Body of pancreas (tissue), 4 donors: ENCODE measurements around the gene DIP2A. TPM values are rescaled to one million over a fixed set of nuclear protein-coding genes. Genes with fewer than 3 reads are reported as not detected.

ENCODE experiments used
- ATAC-seq: fragments of 150-250 bp; one replicate; pipeline ENCODE4 v1.9.1; 2016
- DNase-seq, 4 donors: peaks; one replicate each; pipeline ENCODE4 v3.0.0-alpha.2; 2019
- H3K27ac ChIP-seq, 4 donors: fragments of 200-600 bp; sonication (generic); 1 replicate in 3 of 4; 2 replicates in 1 of 4; pipeline versions ENCODE4 v1.5.1 to v1.6.1; 2016 to 2019; ENCODE audit warnings: mild to moderate bottlenecking in 1 of 4, mixed read lengths in 1 of 4, moderate library complexity in 1 of 4
- H3K27me3 ChIP-seq, 2 donors: fragments of 200-600 bp; sonication (generic); one replicate each; pipeline ENCODE4 v1.6.0; 2016; ENCODE audit warnings: mild to moderate bottlenecking in 1 of 2
- H3K36me3 ChIP-seq, 2 donors: fragments of 200-600 bp; sonication (generic); replicated peaks in 1 of 2; 2 replicates each; pipeline ENCODE4 v1.5.1; 2016; ENCODE audit warnings: low read depth in 2 of 2; ENCODE audit not compliant: insufficient read depth in 1 of 2
- H3K4me1 ChIP-seq: fragments of 200-600 bp; sonication (generic); one replicate; pipeline ENCODE4 v1.6.0; 2016
- H3K4me3 ChIP-seq, 2 donors: fragments of 200-600 bp; sonication (generic); 1 replicate in 1 of 2; 2 replicates in 1 of 2; pipeline ENCODE4 v1.5.1; 2016 to 2019
- H3K9me3 ChIP-seq, 3 donors: fragments of 200-600 bp; sonication (generic); 1 replicate in 2 of 3; 2 replicates in 1 of 3; pipeline ENCODE4 v1.5.1; 2016
- POLR2A ChIP-seq, 3 donors: fragments of 450-650 bp; IDR thresholded peaks; one replicate each; pipeline ENCODE4 v1.6.1; 2016; ENCODE audit warnings: antibody characterized with exemption in 3 of 3, mild to moderate bottlenecking in 2 of 3
- WGBS, 2 donors: methylation state at CpG; one replicate each; pipeline ENCODE4 v1.1.5; 2017; 5-methylcytosine and 5-hydroxymethylcytosine counted together
- intact Hi-C: fragments of 100-400 bp; cut with DNase I; formaldehyde crosslinking; loops from one replicate; pipeline ENCODE4 v1.15.1; 2023
- total RNA-seq, 2 donors: library from RNA; depleted of rRNA; stranded (reverse); fragments of >200 nt; gene quantifications; one replicate each; pipeline ENCODE4 v1.1.0, GENCODE V29; 2016
- TF ChIP-seq, protein P1 (sequence below), 7 experiments: fragments of 450-650 bp in 4 of 7; fragments of 200-600 bp in 3 of 7; sonication (generic) in 3 of 7; IDR thresholded peaks; one replicate each; pipeline ENCODE4 v1.5.1; 2016 to 2019; ENCODE audit warnings: antibody characterized with exemption in 7 of 7

Gene DIP2A
- total RNA-seq, 2 donors from 2014 or later, result 28.5 to 44.2 TPM

DNA sequence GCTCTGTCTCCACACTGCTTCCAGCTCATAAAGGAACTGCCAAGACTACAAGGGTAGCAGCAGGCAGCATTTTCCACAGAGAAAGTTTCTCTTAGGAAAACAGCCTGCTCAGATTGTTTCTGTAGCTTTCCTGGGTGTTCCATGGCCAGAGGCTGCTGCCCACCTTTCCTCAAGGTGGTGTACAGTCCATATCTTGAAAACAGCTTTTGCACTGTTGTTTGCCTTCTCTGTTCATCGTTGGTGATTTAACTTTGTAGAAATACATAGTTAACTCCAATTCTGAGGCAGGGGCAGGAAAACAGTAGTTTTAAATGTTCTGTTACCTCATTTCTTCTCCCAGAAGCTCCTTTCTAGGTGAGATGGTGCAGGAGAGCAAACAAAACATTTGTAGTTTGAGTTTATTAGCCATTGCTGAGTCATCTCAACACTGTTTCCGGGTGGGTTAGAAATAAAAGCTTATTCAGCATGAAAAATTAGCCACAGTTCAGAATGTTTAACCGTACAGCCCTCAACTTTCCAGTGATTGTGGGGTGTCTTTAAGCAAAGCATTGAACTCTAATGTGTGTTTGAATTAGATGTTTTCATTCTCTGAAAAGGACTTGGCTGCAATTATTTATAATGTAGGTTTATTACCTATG, 41.7 kb downstream of the DIP2A start:
- Histone ChIP-seq H3K36me3 (peaks cover 5 to 9% of the 10 kb centered on the region in 2 donors), H3K27ac (no peak overlapping the region), H3K27me3 (no peaks in the 10 kb centered on the region), H3K4me1 (no peaks in the 10 kb centered on the region), H3K9me3 (no peaks in the 10 kb centered on the region), H3K4me3 (no peak overlapping the region)
- ATAC-seq, result no peak
- intact Hi-C loops, result no loop called here
- 27 to 49% methylated on average over 3 of the region's 3 CpGs for WGBS, 2 donors
- DNase-seq, result no peak
- TF ChIP-seq, protein P1, sequence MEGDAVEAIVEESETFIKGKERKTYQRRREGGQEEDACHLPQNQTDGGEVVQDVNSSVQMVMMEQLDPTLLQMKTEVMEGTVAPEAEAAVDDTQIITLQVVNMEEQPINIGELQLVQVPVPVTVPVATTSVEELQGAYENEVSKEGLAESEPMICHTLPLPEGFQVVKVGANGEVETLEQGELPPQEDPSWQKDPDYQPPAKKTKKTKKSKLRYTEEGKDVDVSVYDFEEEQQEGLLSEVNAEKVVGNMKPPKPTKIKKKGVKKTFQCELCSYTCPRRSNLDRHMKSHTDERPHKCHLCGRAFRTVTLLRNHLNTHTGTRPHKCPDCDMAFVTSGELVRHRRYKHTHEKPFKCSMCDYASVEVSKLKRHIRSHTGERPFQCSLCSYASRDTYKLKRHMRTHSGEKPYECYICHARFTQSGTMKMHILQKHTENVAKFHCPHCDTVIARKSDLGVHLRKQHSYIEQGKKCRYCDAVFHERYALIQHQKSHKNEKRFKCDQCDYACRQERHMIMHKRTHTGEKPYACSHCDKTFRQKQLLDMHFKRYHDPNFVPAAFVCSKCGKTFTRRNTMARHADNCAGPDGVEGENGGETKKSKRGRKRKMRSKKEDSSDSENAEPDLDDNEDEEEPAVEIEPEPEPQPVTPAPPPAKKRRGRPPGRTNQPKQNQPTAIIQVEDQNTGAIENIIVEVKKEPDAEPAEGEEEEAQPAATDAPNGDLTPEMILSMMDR (IDR thresholded peaks at IDR 0.05), result no peak
- TF ChIP-seq POLR2A (IDR thresholded peaks at IDR 0.05), result no peak

DNA sequence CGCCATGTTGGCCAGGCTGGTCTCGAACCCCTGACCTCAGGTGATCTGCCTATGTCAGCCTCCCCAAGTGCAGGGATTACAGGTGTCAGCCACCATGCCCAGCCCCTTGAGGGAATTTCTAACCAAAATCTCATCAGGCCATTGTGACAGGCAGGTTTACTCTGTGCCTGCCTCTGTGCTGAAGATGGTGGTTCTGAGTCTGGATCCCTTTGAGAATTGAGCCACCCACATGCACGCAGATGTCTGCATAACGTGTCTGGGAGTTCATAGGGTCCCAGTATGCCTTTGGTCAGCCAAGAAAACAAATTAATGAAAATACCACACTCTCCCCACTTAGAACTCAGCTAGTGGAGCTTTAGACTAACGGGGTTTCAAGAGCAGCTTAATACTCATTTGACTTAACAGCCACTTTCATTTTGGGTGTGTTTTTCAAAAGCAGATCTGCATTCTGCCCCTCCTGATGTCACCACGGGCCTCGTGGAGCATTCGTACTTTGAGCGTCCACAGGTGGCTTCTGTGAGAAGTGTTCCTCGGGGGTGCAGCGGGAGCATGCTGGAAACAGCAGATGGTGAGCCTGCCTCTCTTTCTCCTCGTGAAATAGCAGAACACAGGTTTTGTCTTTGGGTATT, 45.3 kb downstream of the DIP2A start:
- Histone ChIP-seq H3K9me3 (no peaks in the 10 kb centered on the region), H3K4me3 (no peak overlapping the region), H3K27ac (no peak overlapping the region), H3K4me1 (no peaks in the 10 kb centered on the region), H3K36me3 (peaks cover 0 to 7% of the 10 kb centered on the region in 2 donors), H3K27me3 (no peaks in the 10 kb centered on the region)
- TF ChIP-seq, protein P1 (IDR thresholded peaks at IDR 0.05), result no peak
- no peak for TF ChIP-seq POLR2A (IDR thresholded peaks at IDR 0.05)
- 73 to 90% methylated on average over 12 of the region's 12 CpGs for WGBS, 2 donors
- ATAC-seq (no peak), DNase-seq (no peak)
- intact Hi-C loops, result no loop called here

DNA sequence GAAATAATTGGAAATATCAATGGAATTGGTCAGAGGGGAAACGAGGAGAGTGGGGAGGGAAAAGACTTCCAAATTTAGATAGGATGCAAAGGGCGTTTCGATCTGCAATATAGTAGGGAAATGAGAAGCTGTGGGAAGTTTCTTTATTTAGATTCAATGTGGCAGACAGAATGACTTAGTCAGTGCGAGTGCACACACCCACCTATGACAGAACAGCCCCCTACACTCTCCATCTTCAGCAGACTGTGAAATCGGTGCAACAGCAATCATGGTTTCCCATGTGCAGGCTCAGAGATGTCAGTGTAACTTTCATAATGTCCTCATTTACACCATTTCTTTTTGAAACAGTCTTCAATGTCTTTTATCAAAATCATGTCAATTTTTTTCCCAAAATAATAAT, 46.0 kb downstream of the DIP2A start:
- Histone ChIP-seq H3K9me3 (no peaks in the 10 kb centered on the region), H3K27ac (no peak overlapping the region), H3K4me1 (no peaks in the 10 kb centered on the region), H3K4me3 (no peak overlapping the region), H3K36me3 (peaks cover 0 to 7% of the 10 kb centered on the region in 2 donors), H3K27me3 (no peaks in the 10 kb centered on the region)
- DNase-seq (no peak), ATAC-seq (no peak)
- WGBS, 2 donors, result 74 to 77% methylated on average over 5 of the region's 5 CpGs
- intact Hi-C loops, result no loop called here
- no peak for TF ChIP-seq POLR2A (IDR thresholded peaks at IDR 0.05)
- TF ChIP-seq, protein P1 (IDR thresholded peaks at IDR 0.05), result no peak

DNA sequence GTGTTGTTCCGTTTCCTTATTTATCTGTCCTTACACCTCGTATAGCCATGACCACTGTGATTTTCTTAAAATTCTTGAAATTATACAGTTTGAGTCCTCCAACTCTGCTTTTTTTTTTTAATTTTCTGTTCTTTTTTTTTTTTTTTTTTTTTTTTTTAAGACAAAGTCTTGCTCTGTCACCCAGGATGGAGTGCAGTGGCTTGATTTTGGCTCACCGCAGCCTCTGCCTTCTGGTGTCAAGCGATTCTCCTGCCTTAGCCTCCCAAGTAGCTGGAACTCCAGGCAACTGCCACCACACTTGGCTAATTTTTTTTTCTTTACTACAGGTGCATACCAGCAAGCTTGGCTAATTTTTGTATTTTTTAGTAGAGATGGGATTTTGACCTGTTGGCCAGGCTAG, 48.9 kb downstream of the DIP2A start:
- no peak for DNase-seq
- Histone ChIP-seq H3K4me3 (no peak overlapping the region), H3K4me1 (no peaks in the 10 kb centered on the region), H3K27me3 (no peaks in the 10 kb centered on the region), H3K27ac (no peak overlapping the region), H3K36me3 (peaks cover 0 to 15% of the 10 kb centered on the region in 2 donors), H3K9me3 (no peaks in the 10 kb centered on the region)
- TF ChIP-seq, protein P1 (IDR thresholded peaks at IDR 0.05), result no peak
- TF ChIP-seq POLR2A (IDR thresholded peaks at IDR 0.05), result no peak
- WGBS, 2 donors, result 76 to 78% methylated on average over 4 of the region's 4 CpGs
- no peak for ATAC-seq
- intact Hi-C loops, result no loop called here
